Measurements from ENCODE around the gene PRKCD.
A peak's percentile ranks its signal among the peaks of the same experiment; 100 is the strongest.
"Not testable (repeated sequence)": the region's sequence is repeated elsewhere in the genome, so short reads cannot be mapped to it uniquely, and the experiment has no call there.

Gene PRKCD

DNA sequence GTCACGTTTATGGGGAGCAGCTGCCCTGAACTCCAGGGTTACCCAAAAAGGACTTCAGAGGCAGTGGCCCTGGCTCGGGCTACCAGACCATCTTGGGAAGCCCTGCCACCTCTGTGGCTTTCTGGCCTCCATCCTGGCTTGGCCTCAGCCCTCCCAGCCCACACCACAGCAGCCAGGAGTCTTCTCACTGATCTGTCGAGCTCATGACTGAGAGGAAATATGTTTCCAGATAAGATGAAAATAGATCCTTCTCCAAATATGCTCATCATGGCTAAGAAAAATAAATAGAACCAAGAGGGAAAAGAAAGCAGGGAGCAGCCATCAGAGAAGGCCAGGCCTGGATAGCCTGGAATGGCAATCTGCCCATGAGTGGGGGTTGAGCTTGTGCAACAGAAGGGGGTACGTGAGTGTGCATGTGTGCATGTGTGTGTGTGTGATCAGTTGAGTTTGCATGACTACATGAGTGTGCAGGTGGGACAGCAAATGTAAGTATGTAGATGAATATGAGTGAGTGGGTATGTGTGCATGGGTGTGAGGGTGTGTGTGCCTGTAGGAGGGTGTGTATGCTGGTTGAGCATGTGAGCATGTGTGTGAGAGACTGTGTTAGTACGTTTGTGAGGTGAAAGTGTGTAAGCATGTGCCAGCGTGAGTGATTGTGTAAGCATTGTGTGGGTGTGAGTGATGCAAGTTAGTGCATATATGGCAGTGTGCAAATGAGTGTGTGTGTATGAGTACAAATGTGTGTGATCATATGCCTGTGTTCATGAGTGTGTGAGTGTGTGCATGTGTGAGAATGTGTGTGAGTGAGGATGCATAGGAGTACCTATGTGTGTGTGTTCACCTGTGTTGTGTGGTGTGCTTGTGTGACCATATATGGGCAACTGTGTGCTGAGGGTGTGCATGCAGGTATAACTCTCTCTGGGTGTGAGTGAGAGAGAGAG, 20.8 kb upstream of the PRKCD start:
- DNase-seq (ENCODE audit: low read depth) = no peak

DNA sequence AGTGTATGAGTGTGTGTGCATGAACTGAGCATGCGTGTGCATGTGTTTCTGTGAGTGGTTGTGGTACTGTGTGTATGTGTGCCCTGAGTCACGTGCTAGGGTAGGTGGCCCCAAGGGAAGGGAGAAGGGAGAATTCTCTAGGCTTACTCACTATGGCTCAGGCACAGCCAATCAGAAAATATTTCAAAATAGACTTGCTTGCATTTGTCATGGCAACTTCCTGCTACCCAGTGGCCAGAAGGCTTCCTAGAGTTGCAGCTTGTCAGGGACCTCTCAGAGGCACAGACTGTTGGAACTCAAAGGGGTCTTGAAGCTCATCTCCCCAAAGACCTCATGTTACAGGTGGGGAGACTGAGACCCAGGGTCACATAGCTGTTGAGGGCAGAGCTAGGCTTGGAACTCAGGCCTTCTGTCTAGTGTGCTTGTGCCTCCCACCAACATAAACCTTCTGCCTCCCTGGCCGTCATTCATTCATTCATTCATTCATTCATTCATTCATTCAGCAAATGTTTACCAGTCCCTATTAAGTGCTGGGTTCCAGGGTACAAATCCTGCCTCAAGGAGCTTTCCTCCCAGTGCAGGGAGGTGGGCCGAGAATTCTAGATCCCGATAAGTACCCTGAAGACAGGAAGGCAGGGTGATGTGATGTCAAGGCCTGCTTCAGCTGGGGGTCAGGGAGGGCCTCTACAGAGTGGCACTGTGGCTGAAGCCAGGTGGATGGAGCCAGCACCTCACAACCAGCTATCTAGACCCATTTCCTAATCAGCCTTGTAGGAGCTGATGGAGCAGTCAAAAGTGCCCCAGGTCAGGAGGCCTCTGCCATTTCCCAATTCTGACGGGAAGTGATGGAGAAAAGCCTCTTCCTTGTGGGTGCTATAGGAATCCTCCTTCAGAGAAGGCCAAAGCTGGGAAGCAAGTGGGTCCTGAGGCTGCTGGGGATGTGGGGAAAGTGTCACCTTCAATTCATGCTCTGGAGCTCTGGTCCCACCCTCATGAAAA, 19.9 kb upstream of the PRKCD start:
- DNase-seq (ENCODE audit: low read depth) = peak; percentile 65

DNA sequence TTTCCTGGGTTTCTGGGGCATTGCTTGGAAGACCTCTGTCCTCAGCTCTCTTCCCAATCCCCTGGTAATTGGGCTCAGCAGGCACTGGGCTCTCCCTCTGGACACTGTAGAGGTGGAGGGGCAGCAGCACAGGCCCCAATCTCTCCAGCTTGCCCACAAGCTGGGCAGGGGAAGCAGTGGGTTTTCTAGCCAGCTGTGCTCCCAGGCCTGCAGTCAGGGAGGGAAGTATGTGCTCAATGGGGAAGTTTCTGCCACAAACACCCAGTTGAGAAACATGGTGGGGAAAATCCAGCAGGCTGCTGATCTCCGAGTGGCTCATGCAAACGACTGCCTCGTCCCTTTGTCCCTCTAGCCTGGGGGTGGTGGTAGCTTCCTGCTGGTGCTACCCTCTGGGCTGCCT, 18.0 kb upstream of the PRKCD start:
- no peak for DNase-seq (ENCODE audit: low read depth)

DNA sequence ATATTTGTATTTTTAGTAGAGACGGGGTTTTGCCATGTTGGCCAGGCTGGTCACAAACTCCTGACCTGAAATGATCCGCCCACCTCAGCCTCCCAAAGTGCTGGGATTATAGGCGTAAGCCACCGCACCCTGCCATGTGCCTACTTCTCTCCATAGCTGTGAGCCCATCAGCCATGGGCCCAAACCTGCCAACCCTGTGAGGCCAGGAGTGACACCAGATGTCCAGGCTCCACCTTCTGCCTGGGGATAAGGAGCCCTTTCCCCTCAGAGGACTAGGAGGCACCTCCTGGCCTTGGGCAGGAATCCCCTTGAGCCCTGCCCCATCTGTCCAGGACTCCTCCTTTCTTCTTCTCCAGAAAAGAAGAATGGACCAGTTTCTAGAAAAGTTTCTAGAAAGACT, 16.6 kb upstream of the PRKCD start:
- DNase-seq (ENCODE audit: low read depth) = no peak

DNA sequence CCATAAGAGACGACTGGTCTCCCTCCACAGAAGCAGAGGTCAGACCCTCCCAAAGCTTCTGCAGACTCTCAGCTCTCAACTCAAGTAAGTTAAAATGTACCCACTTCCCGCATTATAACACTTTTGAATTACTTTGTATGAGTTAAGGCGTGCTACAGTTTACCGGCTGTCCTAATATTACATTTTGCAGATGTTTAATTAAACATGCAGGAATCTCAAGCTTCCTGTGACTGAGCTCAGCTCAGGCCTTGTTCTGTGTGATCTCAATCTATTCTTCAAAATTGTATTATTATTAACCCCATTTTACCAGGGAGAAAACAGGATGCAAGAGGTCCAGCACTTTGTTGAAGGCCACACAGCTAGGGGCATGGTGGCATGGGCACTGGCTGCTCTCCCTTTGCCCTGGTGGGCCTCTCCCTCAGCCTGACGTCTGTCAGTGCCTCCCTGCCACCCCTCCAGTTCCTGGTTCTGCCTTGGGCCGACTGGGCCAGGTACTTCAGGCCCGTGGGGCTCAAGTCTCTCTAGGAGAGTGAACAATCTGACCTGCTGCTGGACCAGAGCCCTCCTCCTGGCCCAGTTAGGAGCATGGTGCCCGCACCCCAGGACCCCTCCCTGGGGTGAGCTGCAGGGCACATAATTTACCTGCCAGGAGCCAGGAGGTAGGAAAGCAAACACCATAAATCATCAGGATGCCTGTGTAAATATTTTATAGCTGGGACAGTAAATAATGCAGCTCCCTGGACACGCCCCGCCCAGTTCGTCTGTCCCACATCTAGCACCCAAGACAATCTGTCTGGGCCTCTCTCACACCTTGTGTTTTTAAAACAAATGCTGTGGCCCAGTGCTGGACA, 15.9 kb upstream of the PRKCD start:
- DNase-seq (ENCODE audit: low read depth) = no peak

DNA sequence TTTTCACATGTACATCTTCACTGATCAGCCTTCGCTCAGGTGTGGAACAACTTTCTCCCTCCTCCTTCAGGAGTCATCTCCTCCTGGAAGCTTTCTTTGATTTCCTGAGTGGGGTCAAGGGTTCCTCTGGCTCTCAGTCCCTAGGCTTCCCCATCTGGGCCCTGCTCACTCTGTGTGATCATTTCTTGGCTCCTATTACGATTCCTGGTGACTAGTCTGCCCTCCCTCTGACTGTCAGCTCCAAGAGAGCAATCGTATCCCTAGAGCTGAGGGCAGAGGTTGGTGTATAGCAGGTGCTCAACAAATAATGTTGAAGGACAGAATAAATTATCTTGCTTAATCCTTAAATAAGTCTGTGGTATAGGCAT, 15.3 kb upstream of the PRKCD start:
- DNase-seq (ENCODE audit: low read depth) = no peak

DNA sequence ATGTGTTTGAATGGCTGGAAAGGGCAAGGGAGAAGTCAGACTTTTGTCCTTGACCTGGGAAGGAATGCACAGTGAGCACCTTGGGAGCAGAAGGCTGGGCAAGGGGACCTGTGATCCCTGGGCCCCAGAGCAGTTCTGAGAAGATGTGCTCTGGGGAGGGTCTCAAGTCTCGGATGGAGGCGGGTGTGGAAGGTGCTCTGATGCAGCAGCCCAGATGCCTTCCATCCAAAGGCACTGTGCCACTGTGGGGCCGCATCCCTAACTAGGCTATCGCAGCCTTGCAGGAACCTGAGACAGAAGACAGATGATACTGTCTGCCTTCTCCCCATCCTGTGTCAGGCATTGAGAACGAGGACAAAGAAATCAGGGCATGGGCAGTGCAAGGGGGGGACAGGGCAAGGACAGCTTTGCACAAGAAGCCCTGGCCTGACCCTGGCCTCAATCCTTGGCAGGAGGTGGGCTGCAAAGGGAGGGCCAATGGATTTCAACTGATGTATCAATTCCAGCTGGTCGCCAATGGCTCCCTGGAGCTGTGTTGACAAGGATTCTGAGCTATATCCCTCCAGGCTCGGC, 14.6 kb upstream of the PRKCD start:
- DNase-seq (ENCODE audit: low read depth) = no peak

DNA sequence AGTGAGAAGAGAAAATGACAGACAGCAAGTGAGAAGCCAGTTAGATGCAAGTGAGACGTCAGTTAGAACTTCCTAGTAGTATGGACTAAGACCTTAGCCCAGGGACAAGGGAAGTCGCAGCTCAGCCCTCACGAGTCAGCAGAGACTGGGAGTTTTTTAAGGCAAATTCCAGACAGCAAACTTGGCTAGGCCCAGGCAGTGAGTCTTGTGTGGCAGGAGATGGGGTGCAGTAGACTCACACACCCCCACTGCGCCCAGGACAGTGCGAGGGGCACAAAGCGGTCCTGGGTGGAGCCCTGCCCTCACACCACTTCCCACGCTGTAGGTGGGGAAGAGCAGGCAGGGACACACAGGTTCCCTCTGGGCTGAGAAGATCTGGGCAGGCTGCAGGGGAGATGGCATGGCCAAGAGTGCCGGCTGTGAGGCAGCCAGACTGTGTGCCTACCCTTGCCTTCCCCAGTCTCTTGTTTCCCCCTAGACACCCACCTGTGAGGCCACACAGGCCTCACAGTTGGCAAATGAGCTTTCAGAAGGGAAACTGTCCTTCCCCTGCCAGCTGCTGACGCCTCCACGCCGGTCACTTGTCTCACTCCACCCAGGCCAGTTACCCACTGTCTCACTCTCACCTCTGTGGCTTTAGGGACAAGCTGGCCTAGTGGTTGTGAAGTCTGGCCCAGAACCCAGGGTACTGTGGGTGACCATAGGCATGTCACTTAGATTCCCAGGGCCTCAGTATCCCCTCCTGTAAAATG, 13.7 kb upstream of the PRKCD start:
- DNase-seq (ENCODE audit: low read depth) = no peak

DNA sequence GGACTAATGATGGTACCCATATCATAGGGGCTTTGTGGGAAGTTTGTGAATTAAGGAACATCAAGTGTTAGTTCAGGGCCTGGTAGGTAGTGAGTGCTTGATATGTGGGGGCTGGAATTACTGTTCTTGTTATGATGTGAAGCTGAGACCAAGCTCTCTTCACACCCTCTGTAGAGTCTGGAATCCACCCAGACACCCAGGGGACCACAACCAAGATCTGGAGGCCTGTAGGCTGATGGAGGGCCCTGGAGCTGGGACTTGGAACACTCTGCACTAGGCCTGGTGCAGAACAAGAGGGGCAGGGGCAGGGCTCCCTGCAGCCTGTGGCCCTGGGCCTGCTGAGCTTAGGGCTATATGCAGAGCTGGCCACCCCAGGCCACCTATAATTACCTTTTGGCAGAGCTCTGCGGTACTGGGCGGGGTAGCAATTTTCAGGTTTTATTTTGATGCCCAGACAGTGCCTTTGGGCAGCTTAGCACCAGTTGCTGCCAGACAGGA, 13.1 kb upstream of the PRKCD start:
- no peak for DNase-seq (ENCODE audit: low read depth)

DNA sequence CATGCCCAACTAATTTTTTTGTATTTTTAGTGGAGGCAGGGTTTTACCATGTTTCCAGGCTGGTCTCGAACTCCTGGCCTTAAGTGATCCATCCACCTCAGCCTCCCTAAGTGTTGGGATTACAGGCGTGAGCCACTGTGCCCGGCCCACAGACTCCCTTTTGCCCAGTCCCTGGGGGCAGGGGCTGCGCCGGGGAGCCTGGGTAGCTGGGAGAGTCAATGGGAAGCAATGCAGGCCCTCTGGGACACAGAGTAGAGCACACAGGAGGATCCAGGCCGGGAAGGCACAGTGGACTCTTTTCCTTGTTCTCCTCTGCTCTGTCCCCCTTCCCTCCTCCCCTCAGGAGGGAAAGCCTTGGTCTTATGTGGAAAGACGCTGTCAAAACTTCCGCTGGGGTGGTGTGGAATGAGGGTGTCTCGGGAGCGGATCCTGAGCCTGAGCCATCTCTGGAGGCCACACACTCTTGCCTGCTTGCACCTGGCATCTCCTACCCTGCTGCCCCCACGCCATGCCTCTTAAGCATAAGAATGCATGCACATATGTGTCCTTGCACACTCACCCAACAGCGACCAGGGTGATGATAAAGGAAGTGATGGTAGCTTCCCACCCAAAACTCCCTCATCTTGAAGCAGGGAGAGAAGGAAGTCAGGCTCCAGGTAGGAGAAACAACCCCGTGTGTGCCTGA, 11.9 kb upstream of the PRKCD start:
- no peak for DNase-seq (ENCODE audit: low read depth)

DNA sequence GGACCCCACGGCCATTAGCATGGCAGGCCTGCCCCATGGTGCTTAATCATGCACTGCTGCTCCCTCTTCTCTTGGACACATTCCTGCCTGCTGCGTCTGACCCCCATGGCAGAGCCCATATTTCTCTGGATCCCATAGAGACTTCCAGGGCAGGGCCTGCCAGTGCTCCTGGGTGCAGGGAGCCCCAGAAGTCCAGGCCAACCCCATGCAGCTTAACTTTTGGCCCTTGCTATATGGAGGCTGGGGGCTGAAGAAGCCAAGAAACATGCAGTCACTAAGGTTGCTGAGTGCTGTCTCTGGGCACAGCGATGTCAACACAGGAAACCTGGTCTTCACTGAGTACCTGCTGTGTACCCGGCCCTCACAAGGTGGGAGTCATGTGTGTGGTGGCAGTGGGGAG, 11.3 kb upstream of the PRKCD start:
- DNase-seq (ENCODE audit: low read depth) = no peak

DNA sequence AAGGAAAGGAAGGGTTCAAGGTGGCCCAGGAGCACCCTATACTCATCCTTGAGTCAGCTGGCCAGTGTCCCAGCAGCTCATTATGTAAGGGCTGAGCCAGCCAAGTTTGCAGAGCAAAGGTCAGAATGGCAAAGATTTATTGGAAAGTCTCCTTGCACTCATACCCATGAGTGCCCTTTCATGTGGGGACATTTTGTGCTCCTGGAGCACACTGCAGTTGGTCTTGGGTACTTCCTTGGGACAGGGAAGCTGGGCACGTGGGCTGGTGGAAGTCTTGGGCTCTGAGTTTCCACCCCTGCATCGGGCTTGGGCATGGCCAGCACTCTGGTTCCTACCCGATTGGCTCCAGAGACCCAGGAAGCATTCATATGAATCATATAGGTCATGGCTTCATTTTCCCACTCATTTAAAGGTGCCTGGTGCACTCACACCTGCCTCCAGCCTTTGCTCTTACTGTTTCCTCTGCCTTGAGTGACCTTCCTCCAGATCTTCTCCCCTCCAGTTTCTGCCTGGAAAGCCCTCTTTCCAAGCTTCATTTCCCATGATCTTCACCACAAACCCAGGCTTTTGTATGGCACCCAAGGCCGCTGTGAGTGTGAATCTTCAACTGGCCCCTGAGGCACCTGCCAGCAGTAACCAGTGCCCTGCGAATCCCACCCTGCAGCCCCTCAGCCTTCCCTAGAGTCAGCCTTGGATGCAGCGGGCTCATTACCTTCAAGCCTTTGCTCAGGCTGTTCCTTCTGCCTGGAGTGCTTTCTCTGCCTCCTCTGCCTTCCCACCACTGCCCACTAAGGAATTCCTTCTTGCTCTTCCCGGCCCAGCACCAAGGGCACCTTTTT, 10.5 kb upstream of the PRKCD start:
- DNase-seq (ENCODE audit: low read depth) = peak; percentile 31

DNA sequence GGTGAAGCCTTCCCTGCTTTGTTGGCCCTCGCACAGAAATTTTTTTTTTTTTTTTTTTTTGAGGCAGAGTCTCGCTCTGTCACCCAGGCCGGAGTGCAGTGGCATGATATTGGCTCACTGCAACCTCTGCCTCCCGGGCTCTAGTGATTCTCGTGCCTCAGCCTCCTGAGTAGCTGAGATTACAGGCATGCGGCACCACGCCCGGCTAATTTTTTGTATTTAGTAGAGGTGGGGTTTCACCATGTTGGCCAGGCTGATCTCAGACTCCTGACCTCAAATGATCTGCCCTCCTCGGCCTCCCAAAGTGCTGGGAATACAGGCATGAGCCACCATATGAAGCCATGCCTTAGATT, 9.9 kb upstream of the PRKCD start:
- not testable (repeated sequence) for DNase-seq (ENCODE audit: low read depth)

DNA sequence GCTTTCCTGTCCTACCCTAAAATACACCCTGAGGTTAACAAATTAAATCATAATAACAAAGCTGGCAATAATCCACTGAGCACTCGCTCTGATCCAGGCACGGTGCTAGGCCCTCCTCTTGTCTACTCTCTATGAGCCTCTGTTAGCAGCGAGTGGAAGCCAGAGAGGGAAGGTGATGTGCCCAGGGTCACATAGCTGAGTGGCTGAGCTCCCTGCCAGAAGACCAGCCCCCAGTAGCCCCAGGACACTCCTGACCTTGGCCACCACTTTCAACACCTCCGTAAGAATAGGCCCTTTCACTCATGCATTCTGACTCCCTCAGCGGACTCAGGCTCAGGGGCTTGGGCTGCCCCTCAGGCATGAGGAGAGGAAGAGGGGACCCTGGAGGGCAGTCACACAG, 9.5 kb upstream of the PRKCD start:
- DNase-seq (ENCODE audit: low read depth) = no peak

DNA sequence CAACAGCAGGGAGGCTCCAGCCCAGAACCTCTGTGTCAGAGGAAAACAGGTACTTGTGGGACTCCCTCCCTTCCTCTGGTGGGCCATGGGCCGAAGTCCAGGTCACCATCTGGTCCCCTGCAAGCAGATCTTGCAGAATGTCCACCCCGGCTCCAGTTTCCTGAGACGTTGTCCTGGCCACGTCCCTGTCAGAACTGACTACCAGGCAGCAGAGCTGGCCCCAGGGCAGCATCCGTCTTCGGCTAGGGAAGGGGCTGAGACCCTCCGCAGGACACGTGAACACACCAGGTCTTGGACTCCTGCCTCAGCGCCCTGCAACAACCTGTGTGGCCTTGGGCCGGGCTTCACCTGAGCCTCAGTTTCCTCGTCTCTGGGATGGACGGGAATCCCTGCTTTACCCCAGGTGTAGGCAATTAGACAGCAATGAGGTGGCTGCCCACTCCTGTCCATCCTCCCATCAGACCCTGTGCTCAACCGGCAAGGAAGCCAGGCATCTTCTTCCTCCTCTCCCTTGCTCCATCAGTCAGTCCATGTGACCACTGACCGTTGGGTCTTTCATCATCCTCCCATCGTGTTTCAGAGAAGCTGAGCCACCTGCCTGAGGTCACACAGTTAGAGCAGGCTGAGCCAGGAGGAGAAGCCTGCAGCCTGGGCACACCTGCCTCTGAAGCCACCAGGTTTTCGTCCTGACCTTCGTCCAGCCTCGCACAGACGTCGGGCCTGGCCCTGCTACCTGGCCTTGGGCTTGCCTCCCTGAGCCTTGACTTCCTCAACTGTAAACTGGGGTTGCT, 8.9 kb upstream of the PRKCD start:
- no peak for DNase-seq (ENCODE audit: low read depth)

DNA sequence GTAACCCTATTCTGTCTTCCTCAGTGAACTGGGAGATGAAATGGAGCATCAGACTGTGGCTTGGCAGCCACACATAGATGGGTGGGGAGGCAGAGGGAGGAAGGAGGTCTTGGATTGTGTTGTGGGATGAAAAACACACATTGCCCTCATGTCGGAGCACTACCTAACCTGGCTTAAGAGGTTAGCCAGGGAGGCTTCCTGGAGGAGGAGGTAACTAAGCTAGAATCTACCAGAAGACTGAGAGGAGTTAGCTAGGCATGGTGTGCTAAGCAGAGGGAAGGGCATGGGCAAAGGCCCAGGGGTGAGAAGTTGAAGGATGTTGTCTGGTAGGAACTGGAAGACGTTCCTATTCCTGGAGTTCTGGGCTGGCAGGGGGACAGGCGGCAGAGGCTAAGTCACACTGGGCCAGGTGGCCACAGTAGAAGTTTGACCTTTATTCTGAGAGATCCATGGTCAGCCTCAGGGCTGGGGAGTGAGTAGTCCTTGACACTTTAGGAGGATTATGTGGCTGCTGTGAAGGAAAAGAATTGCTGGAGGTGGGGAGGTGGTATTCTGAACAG, 7.7 kb upstream of the PRKCD start:
- DNase-seq (ENCODE audit: low read depth) = no peak

DNA sequence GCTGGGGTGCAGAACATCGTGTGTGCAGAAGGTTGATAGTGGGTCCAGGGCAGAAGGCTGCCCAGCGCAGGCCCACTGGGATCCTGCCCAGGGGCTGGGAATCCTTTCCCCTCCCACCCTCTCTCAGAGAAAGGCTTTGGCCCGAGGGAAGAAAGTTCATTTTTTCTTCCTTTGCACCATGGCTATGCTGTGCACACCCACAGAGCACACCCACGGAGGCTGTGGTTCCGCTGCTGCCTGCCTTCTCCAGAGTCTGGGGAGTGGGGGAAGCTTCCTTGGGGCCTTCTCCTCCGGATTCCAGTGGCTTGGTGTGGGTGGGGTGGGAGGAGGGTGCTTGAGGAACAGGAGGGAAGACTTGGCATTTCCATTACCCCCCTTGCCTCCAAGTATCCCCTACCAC, 7.0 kb upstream of the PRKCD start:
- peak; percentile 45 for DNase-seq (ENCODE audit: low read depth)

DNA sequence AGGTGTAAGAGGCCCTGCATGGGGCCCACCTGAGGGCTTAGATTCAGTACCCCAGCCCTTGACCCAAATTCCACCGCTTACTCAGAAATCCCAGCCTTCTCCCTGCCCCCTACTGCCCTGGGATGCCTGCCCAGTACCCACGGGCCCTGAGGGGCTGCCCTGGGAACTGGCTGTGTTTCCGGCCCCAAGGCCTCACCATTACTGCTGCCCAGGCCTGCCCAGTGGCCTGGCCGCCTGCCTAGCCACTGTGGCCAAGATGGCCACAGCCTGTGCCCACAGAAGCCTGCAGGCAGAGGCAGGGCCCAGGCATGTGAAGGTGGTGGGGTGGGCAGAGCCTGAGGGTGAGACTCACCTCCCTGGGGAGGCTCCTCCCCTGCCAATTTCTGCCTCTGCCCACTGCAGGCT, 6.1 kb upstream of the PRKCD start:
- no peak for DNase-seq (ENCODE audit: low read depth)

Data from amniotic epithelial cell (primary cell).